ENCODE results near the gene FKBP8. TPM values are rescaled to one million over a fixed set of nuclear protein-coding genes. Genes with fewer than 3 reads are reported as not detected.

Gene FKBP8
- total RNA-seq, 1 donor from 2014 or later = 203 TPM

- peak within 1 kb of the TSS; percentile 79 for H3K27ac Mint-ChIP-seq (ENCODE audit: unreplicated experiment)
Observed at GRCh38 chr19:18521692-18522123, 21.7 kb downstream of the FKBP8 start, which contains the start of gene ELL. Gene ELL, minus strand, starts transcription at chr19:18522070. Its CDS starts 15 bp downstream, at chr19:18522055.

DNA sequence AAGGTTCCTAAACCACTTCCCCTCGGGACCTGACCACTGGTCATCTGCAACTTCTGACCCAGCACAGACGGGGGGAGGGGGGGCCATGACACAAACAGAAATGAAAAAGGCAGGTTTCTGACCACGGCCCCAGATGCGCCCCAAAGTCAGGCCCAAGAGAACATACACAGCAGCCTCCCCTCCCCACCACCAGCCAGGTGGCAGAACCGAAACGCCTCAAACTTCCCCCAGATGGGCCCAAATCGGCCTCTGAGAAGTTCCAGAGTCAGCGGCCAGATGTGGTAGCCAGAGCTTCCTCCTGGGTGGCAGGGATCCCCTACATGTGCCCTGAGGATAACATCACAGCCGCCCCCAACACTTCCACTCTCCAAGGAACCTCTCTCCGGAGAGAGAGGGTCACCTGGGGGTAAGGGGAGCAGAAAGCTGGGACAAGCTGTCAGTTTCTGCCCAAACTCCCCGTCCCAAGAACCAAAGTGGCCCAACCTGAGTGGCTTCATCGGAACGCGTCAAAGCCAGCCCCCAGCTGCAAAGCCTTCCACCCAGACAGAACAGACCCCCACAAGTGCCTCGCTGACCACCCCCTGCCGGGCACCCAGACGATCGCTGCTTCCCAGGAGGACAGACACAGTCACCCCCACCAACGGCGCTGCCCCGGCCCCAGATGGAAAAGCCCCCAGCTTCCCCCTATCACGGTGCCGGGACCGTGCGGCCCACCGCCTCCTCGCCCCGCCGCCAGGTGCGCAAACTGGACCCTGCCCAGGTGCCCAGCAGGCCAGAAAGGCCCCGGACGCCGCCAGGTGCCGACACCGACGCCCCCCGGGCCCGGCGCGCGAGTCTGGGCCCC, 22.3 kb downstream of the FKBP8 start:
- Mint-ChIP-seq H3K9me3 (ENCODE audit: unreplicated experiment) (peaks cover 5% of the 10 kb centered on the region), H3K36me3 (ENCODE audit: unreplicated experiment) (no peaks in the 10 kb centered on the region), H3K27ac (ENCODE audit: unreplicated experiment) (peak overlapping the region; percentile 66), H3K27me3 (ENCODE audit: unreplicated experiment) (peaks cover 13% of the 10 kb centered on the region), H3K4me1 (ENCODE audit: low read depth, unreplicated experiment) (peaks cover 6% of the 10 kb centered on the region), H3K4me3 (ENCODE audit: unreplicated experiment) (peak overlapping the region; percentile 96)
- peak; percentile 26 for DNase-seq
- no peak for TF ChIP-seq CTCF (IDR thresholded peaks at IDR 0.05; ENCODE audit: partially characterized antibody, unreplicated experiment)

More at GRCh38 chr19:18521692-18522123, 21.7 kb downstream of the FKBP8 start, which contains the start of gene ELL:
- Mint-ChIP-seq H3K4me1 (ENCODE audit: low read depth, unreplicated experiment) (peaks cover 6% of the 10 kb centered on the region), H3K9me3 (ENCODE audit: unreplicated experiment) (peaks cover 2% of the 10 kb centered on the region), H3K27me3 (ENCODE audit: unreplicated experiment) (peaks cover 13% of the 10 kb centered on the region), H3K4me3 (ENCODE audit: unreplicated experiment) (peak within 1 kb of the TSS; percentile 96), H3K36me3 (ENCODE audit: unreplicated experiment) (no peaks in the 10 kb centered on the region)
- peak; percentile 23 for TF ChIP-seq CTCF (IDR thresholded peaks at IDR 0.05; ENCODE audit: partially characterized antibody, unreplicated experiment)
- DNase-seq = no peak

DNA sequence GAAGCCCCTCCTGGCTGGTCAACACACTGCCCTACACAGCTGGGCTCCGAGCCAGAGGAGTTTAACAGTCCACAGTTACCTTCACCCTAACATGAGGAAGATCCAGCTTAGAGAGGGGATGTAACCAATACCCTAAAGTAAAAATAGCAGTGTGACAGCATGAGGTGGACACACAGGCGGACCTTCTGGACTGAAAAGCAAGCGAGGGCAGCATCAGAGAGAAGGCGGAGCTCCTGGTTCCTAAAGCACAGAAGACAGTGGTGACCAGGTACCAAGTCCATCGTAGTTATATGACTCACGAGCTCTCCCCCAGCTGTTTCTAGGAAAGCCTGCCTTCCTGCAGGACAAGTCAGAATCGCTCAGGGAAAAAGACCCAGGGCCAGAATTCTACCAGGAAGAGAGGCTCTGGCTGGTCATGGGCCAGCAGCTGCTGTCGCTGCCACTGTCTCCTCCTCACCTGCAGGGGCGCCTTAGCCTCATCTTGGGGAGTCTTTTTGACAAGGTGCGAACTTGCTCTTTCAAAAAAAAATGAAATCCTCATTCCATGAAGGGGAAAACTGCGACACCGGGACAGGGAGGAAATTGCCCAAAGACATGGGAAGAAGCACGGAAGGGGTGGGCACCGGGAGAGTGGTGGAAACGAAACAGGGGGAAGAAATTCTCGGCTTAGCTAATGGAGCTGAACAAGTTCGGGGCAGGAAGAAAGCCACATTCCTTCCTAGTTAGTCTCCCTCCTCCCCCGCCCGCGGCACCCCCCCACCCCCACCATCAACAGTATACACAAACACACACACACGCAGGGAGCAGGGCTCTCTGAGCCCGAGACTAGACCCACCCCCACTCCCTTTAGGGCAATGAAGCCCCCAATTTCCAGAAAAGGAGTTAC, 23.2 kb downstream of the FKBP8 start:
- H3K9me3 Mint-ChIP-seq (ENCODE audit: unreplicated experiment) = peaks cover 5% of the 10 kb centered on the region
- peaks cover 13% of the 10 kb centered on the region for H3K27me3 Mint-ChIP-seq (ENCODE audit: unreplicated experiment)

DNA sequence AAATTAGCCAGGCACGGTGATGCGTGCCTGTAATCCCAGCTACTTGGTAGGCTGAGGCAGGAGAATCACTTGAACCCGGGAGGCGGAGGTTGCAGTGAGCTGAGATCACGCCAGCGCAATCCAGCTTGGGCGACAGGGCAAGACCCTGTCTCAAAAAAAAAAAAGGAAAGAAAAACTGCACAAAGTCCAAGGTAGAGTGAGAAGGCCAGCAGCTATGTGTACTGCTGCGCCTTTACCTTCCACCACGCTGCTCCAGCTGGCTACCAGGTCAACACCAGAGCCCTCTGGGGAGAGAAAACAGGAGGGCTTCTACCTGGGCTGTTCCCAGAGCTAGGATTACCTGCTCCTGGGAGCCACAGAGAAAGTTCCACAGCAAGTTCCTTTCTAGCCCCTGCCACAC, 24.7 kb downstream of the FKBP8 start:
- no peak overlapping the region for H3K4me3 Mint-ChIP-seq (ENCODE audit: unreplicated experiment)
- H3K4me1 Mint-ChIP-seq (ENCODE audit: low read depth, unreplicated experiment) = peaks cover 13% of the 10 kb centered on the region
- H3K36me3 Mint-ChIP-seq (ENCODE audit: unreplicated experiment) = no peaks in the 10 kb centered on the region
- H3K27me3 Mint-ChIP-seq (ENCODE audit: unreplicated experiment) = peaks cover 13% of the 10 kb centered on the region
- no peak for DNase-seq
- no peak for TF ChIP-seq CTCF (IDR thresholded peaks at IDR 0.05; ENCODE audit: partially characterized antibody, unreplicated experiment)
- peaks cover 5% of the 10 kb centered on the region for H3K9me3 Mint-ChIP-seq (ENCODE audit: unreplicated experiment)
- no peak overlapping the region for H3K27ac Mint-ChIP-seq (ENCODE audit: unreplicated experiment)

More for the DNA sequence above, 23.2 kb downstream of the FKBP8 start:
- peaks cover 7% of the 10 kb centered on the region for H3K4me1 Mint-ChIP-seq (ENCODE audit: low read depth, unreplicated experiment)
- TF ChIP-seq CTCF (IDR thresholded peaks at IDR 0.05; ENCODE audit: partially characterized antibody, unreplicated experiment) = peak; percentile 21
- peak overlapping the region; percentile 96 for H3K4me3 Mint-ChIP-seq (ENCODE audit: unreplicated experiment)
- peak; percentile 59 for DNase-seq
- no peaks in the 10 kb centered on the region for H3K36me3 Mint-ChIP-seq (ENCODE audit: unreplicated experiment)
- peak overlapping the region; percentile 43 for H3K27ac Mint-ChIP-seq (ENCODE audit: unreplicated experiment)

Measured in glutamatergic neuron (in vitro differentiated cells).